ELR (cell line): ENCODE results near the gene FUT7.
"Not testable (repeated sequence)": the region's sequence is repeated elsewhere in the genome, so short reads cannot be mapped to it uniquely, and the experiment has no call there.

ENCODE experiments used
- DNase-seq: peaks from one replicate; pipeline ENCODE4 v3.0.0-alpha.2; 2015; ENCODE audit warnings: low read depth

Gene FUT7

DNA sequence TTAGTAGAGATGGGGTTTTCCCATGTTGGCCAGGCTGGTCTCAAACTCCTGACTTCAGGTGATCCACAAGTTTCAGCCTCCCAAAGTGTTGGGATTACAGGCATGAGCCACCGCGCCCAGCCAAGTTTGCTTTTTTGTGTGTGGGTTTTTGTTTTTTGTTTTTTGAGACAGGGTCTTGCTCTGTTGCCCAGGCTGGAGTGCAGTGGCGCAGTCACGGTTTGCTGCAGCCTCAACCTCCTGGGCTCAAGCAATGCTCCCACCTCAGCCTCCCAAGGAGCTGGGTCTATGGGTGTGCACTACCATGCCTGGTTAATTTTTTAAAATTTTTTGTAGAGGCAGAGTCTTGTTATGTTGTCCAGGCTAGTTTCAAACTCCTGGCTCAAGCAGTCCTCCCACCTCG lies 1.6 kb upstream of the FUT7 start:
- DNase-seq = not testable (repeated sequence)

DNA sequence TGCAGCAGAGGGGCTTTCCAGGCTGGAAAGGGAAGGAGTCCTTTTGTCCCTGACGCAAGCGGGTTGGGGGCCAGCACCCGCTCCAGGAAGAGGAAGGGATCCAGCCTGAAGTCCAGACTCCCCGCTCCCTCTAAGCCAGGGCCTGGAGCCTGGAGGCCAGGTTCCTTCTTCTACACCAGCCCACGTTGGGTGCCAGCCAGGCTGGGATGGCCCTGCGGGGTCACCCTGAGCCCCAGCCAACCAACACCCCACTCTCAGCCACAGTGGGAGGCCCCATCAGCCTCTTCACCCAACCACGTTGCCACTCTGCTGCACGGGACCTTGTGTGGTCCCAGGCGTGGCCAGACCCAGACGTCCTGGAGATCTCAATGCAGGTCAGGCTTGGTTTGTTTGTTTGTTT lies 970 bp upstream of the FUT7 start:
- DNase-seq = no peak

DNA sequence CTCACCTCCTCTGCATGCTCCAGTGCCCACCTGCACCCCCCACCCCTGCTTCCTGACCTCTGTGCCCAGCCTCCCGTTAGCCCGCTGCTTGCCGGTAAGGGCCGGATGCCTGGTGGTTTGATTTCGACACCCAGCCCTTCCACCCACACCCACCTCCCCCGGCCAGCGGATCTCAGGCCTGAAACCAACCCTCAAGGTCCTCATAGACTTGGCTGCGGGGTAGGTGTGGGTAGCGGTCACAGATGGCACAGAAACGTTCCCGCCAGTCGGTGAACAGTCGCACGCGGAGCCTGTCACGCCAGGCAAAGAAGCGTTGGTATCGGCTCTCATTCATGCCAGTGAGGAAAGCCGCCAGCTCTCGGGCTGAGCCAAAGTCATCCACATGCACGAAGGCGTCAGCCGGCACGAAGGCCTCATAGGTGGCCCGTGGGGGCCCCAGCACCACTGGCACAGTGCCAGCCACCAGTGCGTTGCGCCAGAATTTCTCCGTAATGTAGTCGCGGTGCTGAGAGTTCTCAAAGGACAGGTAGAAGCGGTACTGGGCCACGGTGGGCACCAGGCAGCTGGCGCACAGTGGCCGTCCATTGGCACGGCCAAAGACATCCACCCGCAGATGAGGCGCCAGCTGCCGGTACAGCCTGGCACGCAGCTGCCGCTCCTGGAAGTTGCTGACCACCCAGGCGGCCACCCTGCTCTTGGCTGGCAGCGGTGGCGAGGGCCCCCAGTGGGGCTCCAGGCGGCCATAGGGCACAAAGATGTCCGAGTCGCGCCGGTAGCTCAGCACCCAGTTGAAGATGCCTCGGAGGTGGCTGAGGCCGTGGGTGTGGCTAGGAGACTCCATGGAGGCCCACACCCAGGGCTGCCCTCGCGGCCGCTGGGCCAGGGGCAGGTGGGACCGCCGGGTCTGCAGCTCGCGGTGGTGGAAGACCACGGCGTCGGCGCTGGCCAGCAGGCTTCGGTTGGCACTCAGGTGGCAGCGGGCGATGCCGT lies 1.1 kb downstream of the FUT7 start:
- DNase-seq = no peak

DNA sequence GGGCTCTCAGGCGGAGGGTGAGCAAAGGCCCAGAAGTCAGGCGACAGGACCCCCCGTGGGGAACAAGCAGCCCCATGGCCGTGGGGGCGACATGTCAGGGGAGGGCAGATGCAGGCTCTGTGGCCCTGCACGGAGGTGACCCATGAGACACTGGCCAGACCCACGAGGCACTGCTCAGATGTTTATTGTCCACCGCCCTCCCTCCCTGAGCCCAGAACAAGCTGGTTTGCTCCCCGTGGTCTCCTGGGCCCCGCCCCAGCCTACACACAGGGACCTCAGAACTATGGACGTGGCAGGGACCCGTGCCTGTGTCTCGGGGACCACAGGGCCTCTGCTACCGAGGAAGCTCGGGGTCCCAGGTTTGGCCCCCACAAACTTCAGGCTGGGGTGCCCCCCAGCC lies 1.9 kb downstream of the FUT7 start:
- no peak for DNase-seq

DNA sequence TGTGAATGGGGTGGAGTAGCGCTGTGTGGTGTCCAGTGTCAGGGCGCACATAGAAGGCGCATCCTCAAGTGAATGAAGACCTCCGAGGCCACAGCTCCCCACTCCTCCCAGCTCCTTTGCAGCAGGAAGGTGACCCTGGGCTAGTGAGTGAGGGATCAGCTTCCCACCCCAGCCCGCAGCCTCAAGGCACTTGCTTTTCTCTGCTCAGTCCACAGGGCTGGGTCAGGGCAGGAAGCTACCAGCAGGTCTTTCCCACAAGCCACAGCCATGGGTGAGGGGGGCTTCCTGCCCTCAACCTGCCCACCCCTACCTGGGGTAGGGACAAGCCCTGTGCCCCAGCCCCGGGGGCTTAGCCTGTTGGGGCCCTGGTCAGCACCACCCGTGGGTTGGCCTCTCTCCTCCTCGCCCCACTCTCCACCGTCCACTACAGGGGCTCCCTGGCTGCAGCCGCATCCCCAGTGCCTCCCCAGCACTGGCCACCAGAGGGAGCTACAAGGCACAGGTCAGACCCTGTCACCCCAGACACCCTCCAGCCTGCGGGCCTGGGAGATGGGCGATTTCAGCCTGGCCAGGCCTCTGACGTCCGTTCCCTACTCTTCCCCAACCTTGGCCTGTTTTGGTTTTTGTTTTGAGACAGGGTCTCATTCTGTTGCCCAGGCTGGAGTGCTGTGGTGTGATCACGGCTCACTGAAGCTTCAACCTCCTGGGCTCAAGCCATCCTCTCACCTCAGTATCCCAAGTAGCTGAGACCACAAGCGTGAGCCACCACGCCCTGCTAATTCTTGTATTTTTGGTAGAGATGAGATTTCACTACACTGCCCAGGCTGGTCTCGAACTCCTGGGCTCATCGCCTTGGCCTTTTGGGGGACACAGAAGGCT lies 2.6 kb downstream of the FUT7 start:
- DNase-seq = peak; percentile 75

DNA sequence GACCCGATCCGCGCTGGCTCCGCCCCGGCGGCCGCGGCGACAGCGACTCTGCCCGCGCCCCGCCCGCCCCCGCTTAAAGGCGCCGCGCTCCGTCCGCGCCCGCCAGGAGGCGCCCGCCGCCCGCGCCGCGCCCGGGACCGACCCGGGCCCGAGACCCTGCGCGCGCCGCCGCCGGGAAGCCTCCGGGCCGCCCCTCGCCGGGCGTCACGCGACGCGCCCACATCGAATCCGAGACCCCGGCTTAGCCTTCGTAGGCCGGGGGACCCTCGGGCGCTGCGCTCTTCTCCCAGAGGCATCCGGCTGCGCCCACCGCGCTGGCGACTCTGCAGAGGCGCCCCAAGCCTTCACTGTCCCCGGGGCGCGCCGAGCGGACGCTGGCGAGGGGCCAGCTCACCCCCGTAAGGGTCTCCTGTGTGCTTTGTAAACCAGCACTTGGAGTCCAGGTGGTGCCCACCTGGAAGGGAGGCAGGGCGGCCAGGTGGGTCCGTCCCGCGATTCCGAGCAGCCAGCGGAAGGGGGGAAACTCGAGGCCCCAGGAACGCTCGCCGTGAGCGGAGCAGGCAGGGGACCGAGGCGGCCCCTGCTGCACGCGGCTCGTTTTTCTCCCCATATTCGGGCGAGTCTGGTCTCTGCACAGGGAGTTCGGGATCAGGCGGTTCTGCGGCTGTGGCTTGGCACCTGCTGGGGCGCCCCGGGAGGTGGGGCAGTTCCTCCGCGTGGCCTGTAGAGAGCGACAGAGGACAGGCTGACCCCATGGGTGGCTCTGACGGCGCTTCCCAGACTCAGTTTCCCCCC lies 3.4 kb downstream of the FUT7 start:
- DNase-seq = peak; percentile 57

DNA sequence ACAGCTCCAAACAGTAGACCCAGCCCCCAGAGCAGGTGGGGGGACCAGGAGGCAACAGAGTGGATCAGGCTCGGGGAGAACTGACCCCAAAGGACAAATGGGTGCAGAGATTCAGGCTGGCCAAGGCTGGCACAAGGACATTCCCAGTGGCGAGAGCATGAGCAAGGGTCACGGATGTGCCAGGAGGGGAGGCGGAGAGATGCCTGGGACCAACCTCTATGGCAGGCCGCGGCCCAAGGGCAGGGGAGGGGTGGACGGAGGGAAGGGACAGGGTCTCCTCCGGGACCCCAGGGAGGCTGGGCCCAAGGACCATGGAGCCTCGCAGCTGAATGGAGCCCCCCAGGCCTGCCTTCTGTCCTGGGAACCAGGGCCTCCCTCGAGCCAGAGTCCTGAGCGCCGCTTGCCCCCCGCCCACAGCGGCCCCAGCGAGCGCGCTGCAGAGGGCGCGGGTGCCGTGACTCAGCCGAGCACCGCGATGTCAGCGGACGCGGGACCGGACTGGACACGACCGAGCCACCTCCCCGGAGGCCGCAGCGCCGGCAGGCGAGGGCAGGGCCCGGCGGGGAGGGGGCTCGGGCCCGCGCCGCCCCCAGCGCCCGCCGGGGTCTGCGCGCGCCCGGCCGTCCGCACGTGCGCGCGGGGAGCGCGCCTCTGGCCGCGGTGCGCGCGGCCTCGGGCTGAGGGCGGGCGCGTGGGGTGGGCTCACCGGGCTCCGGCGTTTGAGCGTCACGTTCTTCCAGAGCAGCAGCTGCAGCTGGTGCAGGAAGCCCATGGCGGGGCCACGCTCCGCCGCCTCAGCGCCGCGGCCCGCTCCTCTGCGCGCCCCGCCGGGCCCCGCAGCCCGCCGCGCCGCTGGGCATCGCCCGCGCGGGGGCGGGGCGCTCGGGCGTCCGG lies 4.3 kb downstream of the FUT7 start, which contains the start of gene ABCA2:
Gene ABCA2 (minus strand): TSS at position 869 of the 894 bp plus-strand sequence. CDS start 97 bp downstream, at position 772.
- DNase-seq = peak; percentile 57

DNA sequence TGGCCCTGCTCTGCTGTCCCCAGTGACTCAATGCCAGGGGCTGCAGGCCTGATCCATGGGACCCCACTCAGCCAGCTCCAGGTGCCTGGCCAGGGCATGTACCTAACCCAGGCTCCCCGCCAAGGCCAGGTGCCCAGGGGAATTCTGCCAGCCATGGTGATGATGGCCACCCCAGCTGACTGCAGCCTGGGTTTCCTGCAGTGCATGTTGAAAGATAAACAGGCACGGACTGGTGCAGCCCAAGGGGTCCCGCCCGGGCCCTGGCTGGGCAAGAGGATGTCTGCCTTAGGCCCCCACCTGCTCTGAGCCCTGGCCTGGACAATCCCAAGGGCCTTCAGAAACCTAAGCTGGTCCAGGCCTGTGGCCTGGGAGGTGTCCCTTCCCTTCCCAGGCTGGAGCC lies 5.1 kb downstream of the FUT7 start:
- no peak for DNase-seq

DNA sequence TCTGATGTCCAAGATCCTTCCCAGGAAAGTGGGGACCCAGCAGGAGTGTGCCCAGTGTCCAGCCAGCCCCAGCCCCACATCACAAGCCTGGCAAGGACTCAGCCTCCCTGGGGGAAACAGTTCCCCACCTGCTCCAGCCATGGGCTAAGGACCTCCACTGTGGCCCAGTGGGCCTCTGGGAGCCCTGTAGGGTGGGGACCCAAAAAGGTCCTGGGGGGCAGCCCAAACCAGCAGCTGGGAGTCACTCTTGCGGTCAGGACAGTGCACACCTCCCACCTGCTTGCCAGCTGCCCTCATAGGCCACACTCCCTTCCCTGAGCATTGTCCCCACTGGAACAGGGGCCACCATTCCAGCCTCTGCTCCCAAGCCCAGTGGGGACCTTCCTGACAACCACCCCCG lies 5.5 kb downstream of the FUT7 start:
- no peak for DNase-seq

DNA sequence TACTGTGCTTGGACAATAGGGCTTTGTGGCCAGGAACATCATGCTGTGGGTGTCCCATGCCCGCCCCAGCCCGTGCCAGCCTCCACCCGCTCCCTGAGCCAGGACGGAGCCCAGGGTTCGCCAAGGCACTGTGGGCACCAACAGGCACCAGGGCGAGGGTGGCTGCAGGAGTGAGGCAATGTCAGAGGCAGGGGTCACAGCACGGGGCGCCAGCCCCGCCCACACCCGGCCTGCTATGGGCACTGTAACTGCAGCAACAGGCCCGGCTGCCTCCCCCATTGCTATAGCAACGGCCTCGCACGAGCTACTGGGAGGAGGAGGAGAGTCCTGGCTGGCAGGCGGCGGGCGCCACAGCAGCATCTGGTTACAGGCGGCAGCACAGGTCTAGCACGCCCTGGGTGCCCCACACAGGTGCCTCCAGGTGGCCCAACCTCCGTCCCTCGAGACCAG lies 6.3 kb downstream of the FUT7 start:
- DNase-seq = no peak

DNA sequence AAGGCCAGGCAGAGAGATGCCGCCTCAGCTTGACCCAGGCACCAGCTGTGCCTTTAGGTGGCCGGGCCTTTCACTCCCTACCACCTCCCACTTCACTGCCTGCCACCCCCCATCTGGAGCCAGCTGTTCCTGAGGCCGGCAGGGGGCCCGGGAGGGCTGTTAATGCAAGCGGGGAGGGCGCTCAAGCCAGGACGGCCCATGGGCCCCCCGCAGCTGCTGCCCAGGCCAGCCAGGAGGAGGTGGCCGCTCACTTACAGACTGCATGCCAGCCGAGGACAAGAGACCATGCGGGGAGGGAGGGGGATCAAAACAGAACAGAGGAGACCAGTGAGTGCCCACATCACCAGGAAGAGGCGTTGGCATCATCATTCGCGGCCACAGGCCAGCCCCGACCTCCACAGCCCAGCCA lies 8.3 kb downstream of the FUT7 start:
- no peak for DNase-seq

DNA sequence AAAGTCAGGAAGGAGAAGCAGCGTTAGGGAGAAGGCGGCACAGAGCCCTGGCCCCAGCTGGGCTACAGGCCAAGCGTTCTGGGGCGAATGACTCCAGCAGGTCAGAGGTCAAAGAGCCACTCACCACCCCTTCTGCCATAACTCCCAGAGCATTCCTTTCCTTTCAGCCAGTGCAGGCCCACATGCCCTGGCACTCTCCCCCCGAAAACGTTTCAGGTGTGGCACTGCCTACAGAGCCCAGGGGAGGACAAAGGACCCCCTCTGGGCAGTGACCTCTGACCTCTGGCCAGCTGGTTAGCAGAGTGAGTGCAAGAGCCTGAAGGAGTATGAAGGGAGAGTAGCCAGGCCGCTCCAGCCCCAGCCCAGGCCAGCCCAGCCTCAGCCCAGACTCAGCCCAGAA lies 8.7 kb downstream of the FUT7 start:
- no peak for DNase-seq

DNA sequence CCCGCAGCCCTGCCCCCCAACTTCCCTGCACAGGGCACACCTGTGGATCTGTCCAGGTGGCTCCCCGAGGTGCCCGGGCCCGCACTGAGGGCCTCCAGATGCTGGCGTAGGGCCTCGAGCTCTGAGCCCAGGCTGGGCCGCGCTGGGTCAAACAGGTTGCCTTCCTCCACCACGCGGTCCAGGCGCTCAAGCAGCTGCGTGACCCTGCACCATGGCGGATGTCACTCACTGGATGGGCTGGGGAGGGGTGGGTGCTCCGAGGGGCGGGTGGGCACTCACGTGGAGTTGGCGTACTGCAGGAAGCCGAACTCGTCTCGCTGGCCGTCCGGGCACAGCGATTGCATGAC lies 9.3 kb downstream of the FUT7 start:
- no peak for DNase-seq

DNA sequence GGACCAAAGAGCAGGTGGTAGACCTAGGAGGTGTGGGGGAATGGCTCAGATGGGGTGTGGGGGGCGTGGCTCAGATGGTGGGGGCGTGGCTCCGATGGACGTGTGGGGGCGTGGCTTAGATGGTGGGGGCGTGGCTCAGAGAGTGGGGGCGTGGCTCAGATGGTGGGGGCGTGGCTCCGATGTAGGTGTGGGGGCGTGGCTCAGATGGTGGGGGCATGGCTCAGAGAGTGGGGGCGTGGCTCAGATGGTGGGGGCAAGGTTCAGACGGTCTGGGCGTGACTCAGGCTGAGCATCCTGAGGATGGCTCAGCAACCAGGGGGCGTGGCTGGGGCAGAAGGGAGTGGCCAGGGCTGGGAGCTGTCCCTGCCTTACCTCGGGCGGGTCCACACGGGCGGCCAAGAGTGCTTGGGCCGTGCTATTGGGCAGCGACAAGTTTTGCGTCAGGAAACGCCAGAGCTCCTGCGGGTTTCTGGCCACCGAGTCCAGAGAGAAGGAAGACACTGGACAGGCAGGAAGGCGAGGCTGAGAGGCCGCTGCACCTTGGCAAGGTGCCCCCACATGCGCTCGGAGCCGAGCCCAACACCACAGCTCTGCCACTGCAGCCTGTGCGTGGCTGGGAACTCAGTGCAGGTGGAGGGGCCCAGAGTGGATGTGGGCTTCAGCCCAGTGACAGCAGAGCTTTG lies 9.8 kb downstream of the FUT7 start:
- peak; percentile 92 for DNase-seq

DNA sequence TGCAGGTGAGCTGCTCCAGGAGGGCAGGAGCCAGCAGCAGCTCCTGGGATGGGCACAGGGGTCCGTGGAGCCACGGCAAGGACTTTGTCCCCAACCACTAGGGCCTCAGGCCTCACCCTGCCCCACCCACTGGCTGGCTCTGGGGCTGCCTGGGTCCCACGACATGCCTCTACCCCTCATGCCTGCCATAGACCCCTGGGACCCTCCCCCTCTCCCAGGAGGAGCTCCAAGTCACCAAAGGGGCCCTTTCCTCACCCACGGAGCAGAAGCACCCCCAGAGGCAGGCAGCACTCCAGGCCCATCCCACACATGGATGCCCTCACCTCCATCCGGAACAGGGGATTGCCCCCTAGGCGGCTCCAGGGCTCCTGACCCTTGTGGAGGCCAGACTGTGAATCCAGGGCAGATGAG lies 10.3 kb downstream of the FUT7 start:
- DNase-seq = no peak

DNA sequence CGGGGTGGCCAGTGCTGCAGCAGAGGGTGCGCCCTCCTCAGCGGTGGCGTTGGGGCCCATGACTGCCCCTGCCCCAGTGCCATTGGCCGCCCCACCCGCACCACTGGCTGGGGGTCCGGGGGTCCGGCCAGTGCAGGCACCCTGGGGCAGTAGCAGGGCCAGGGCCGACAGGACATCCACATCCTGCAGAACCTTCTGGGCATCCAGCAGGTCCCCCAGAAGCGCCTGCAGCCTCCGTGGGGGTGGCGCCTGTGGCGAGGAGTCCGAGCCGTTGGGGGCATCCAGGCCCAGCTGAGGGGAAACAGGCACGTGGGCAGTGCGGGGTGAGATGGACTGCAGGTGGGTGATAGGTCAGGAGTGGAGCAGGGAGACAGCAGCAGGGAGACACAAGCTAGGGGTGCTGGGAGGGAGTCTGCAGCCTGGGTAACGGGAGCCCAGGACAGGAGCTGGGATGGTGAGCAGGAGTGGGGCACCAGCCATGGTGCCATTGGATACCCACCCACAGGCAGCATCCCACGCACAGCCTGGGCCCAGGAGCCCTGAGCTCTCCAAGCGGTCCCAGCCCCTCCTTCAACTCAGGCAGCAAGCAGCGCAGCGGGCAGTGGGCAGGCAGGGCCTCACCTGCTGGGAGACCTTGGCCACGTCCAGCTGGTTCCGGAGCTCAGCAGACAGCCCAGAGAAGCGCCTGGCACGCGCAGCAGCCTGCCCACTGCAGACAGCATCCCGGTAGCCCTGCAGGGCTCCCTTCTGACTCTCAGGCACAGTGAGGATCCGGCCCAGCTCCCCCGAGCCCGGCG lies 10.9 kb downstream of the FUT7 start:
- no peak for DNase-seq

DNA sequence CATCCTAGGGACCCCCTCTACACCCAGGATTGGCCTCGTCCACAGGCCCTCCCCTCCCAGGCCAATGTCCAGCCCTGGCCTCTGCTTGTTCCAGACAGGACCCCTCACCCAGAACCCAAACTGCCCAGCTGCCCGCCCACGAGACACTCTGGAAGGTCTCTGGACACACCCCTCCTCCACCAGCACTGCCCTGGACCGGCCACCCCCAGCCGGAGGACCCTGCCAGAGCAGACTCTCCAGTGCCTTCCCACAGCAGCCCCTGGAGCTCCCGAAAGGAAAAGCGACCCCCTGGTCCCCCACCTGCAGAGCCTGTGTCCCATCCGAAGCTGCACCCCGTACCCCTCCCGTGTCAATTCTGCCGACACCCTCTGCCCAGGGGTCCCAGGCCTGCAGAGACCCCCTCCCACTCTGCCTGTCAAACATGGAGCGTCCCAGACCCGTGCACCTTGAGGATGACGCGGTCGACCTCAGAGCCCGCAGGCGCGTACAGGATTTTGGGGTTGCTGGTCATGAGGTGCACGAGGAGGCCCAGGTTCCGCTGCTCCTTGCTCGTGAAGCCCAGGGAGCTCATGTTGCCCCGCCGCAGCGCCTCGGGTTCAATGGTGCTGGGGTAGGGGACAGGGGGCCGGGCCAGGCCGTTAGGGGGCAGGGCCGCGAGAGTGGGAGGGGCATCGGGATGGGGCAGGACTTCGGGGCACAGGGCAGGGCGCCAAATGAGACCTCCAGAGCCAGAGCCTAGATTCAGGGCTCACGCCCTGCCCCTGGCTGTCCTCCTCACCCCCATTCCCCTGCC lies 11.8 kb downstream of the FUT7 start:
- DNase-seq = no peak

DNA sequence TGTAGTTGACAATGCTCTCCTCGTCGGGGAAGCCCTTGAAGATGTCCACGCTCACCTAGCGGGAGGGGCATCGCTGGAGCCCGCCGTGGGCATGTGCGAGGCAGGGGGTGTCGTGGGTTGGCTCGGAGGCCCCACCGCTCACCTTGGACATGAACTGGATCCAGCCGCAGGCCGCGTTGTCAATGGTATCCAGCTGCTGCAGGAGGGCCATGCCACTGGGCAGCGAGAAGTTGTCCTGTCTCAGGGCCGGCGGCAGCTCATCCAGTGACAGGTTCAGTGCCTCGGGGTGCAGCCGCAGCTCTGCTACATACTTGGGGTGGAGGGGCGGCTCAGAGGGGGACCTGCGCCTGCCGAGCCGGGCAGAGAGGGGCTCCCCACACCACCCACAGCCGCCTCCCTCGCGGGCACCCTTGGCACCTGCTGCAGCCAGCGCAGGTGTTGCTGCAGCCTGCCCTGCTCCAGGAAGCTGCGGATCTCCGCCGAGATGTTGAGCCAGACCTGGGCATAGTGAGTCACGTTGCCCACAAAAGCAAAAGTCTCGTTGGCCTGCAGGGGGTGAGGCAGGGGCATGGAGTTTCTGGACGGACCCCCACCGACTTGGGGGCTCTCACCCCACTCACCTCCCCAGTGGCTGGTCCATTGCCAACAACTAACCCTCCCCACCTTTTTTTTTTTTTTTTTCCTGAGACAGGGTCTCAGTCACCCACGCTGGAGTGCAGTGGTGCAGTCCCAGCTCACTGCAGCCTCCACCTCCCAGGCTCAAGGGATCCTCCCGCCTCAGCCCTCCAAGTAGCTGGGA lies 12.9 kb downstream of the FUT7 start:
- DNase-seq = no peak
